ENCODE measurements around the gene TAF1C.

- TF ChIP-seq CTCF (IDR thresholded peaks at IDR 0.05) (no peak), EP300 (IDR thresholded peaks at IDR 0.05) (no peak), POLR2AphosphoS5 (IDR thresholded peaks at IDR 0.05) (no peak), POLR2A (IDR thresholded peaks at IDR 0.05) (no peak)
Observed at GRCh38 chr16:84232969-84233368, 46.1 kb upstream of the TAF1C start.

All from sigmoid colon (tissue), 4 donors.